GM18520 (cell line): ENCODE measurements around the gene ARID3A.

Source experiments
- ATAC-seq: cut with Tn5 transposase; IDR thresholded peaks from one replicate; pipeline ENCODE4 v1.9.1; 2021; ENCODE audit not compliant: unreplicated experiment

The ARID3A gene

GRCh38 chr19:960601-960938 lies 34.7 kb downstream of the ARID3A start:
- ATAC-seq, result no peak

- no peak for ATAC-seq
Measured at GRCh38 chr19:961866-962620, 36.2 kb downstream of the ARID3A start.

GRCh38 chr19:962683-963400 lies 37.0 kb downstream of the ARID3A start:
- no peak for ATAC-seq

- ATAC-seq, result no peak
Measured at GRCh38 chr19:963486-963951, 37.7 kb downstream of the ARID3A start.

GRCh38 chr19:964116-964520 lies 38.3 kb downstream of the ARID3A start:
- no peak for ATAC-seq

GRCh38 chr19:964761-965694 lies 39.2 kb downstream of the ARID3A start:
- no peak for ATAC-seq

- no peak for ATAC-seq
Measured at GRCh38 chr19:966485-967088, 40.8 kb downstream of the ARID3A start.

GRCh38 chr19:970695-971094 lies 44.9 kb downstream of the ARID3A start:
- no peak for ATAC-seq

GRCh38 chr19:971795-972194 lies 46.0 kb downstream of the ARID3A start:
- no peak for ATAC-seq

- ATAC-seq, result no peak
Measured at GRCh38 chr19:972281-972680, 46.4 kb downstream of the ARID3A start.

GRCh38 chr19:973726-974563 lies 48.1 kb downstream of the ARID3A start:
- ATAC-seq, result no peak

- ATAC-seq, result no peak
Measured at GRCh38 chr19:974564-975257, 48.9 kb downstream of the ARID3A start.

GRCh38 chr19:976476-976875 lies 50.6 kb downstream of the ARID3A start:
- ATAC-seq, result no peak

- no peak for ATAC-seq
Measured at GRCh38 chr19:977058-977464, 51.2 kb downstream of the ARID3A start.

GRCh38 chr19:979318-979741 lies 53.5 kb downstream of the ARID3A start:
- no peak for ATAC-seq

GRCh38 chr19:980133-980998 lies 54.5 kb downstream of the ARID3A start:
- no peak for ATAC-seq

GRCh38 chr19:982567-983170 lies 56.8 kb downstream of the ARID3A start:
- peak; percentile 62 for ATAC-seq
